Neural progenitor cell (in vitro differentiated cells): Measurements from ENCODE around the gene FNTB. TPM values are rescaled to one million over a fixed set of nuclear protein-coding genes. Genes with fewer than 3 reads are reported as not detected.

Experiments
- DNase-seq: peaks from one replicate; pipeline ENCODE4 v3.0.0-alpha.2; 2016; ENCODE audit warnings: low spot score
- H2AFZ ChIP-seq: fragments of 200-600 bp; sonication (generic); replicated peaks from 2 replicates; pipeline ENCODE4 v1.6.1; 2016; ENCODE audit warnings: antibody characterized with exemption
- H3F3A ChIP-seq: fragments of 200-600 bp; sonication (generic); 2 replicates; pipeline ENCODE4 v1.6.1; 2016; ENCODE audit warnings: antibody characterized with exemption, low read depth
- H3K27ac ChIP-seq: fragments of 200-600 bp; sonication (generic); 2 replicates; pipeline ENCODE4 v1.5.1; 2016; ENCODE audit warnings: mild to moderate bottlenecking
- H3K27me3 ChIP-seq: fragments of 200-600 bp; sonication (generic); 2 replicates; pipeline ENCODE4 v1.6.1; 2016; ENCODE audit warnings: mild to moderate bottlenecking, moderate library complexity
- H3K36me3 ChIP-seq: fragments of 200-600 bp; sonication (generic); 2 replicates; pipeline ENCODE4 v1.5.1; 2016
- H3K4me1 ChIP-seq: fragments of 200-600 bp; sonication (generic); 2 replicates; pipeline ENCODE4 v1.6.1; 2016; ENCODE audit warnings: mixed run types
- H3K4me2 ChIP-seq: fragments of 200-600 bp; sonication (generic); 2 replicates; pipeline ENCODE4 v1.6.1; 2016
- H3K4me3 ChIP-seq: fragments of 200-600 bp; sonication (generic); 2 replicates; pipeline ENCODE4 v1.5.1; 2016
- H3K79me2 ChIP-seq: fragments of 200-600 bp; sonication (generic); 2 replicates; pipeline ENCODE4 v1.6.1; 2016; ENCODE audit warnings: low read depth
- H3K9ac ChIP-seq: fragments of 200-600 bp; sonication (generic); 2 replicates; pipeline ENCODE4 v1.6.1; 2016
- H3K9me3 ChIP-seq: fragments of 200-600 bp; sonication (generic); 2 replicates; pipeline ENCODE4 v1.5.1; 2016; ENCODE audit warnings: low read depth
- H4K20me1 ChIP-seq: fragments of 200-600 bp; sonication (generic); 2 replicates; pipeline ENCODE4 v1.6.1; 2016; ENCODE audit warnings: low read depth
- H3K27ac Mint-ChIP-seq: 3 replicates; pipeline ENCODE4 v1.8.0; 2021; ENCODE audit warnings: mixed read lengths
- H3K27me3 Mint-ChIP-seq: 2 replicates; pipeline ENCODE4 v1.8.0; 2022; ENCODE audit warnings: low read depth, mild to moderate bottlenecking, inconsistent platforms, moderate library complexity, mixed read lengths; ENCODE audit not compliant: insufficient read depth
- H3K36me3 Mint-ChIP-seq: 3 replicates; pipeline ENCODE4 v1.8.0; 2021; ENCODE audit warnings: mixed read lengths
- H3K4me1 Mint-ChIP-seq: 3 replicates; pipeline ENCODE4 v1.8.0; 2021; ENCODE audit warnings: mixed read lengths
- H3K4me3 Mint-ChIP-seq: 3 replicates; pipeline ENCODE4 v1.8.0; 2021; ENCODE audit warnings: mild to moderate bottlenecking, moderate library complexity, mixed read lengths
- H3K9me3 Mint-ChIP-seq: 3 replicates; pipeline ENCODE4 v1.8.0; 2020; ENCODE audit warnings: mixed read lengths
- EZH2 ChIP-seq: fragments of 200-600 bp; sonication (generic); IDR thresholded peaks from 2 replicates; pipeline ENCODE4 v1.6.1; 2017; ENCODE audit warnings: antibody characterized with exemption, mild to moderate bottlenecking, moderate library complexity
- EZH2phosphoT487 ChIP-seq: fragments of 200-600 bp; sonication (generic); IDR thresholded peaks from 2 replicates; pipeline ENCODE4 v1.6.1; 2017; ENCODE audit warnings: antibody characterized with exemption
- total RNA-seq: library from RNA; depleted of rRNA; stranded (reverse); fragments of >200 nt; gene quantifications from 2 replicates; pipeline ENCODE4 v1.2.3, GENCODE V29; 2015; ENCODE audit warnings: low replicate concordance
- TF ChIP-seq, protein P1 (sequence below): fragments of 200-600 bp; sonication (generic); IDR thresholded peaks from 2 replicates; pipeline ENCODE4 v1.5.1; 2017; ENCODE audit warnings: antibody characterized with exemption, mild to moderate bottlenecking

The FNTB gene
- total RNA-seq, 1 donor from 2014 or later = 8.0 TPM

DNA sequence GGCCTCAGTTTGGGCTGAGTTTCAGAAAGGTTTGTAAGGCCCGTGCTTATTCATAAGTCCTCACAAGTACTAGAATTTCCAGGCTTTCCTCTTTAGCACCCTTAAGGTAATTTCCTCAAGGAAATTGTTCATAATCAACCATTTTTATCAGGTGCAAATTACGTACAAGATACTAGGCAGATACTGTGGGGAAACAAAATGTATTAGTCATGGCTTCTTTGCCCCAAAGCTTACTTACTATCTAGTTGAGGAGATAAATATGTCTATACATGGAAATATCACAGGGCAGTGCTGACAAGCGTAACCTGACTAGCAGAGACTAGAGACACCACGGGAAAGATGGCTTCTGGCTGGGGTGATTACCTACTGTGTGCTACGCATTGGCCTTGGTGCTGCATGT, 93.1 kb downstream of the FNTB start:
- Mint-ChIP-seq H3K9me3 (no peaks in the 10 kb centered on the region), H3K4me3 (no peak overlapping the region), H3K4me1 (no peaks in the 10 kb centered on the region), H3K27me3 (no peaks in the 10 kb centered on the region), H3K27ac (no peak overlapping the region), H3K36me3 (peaks cover 17% of the 10 kb centered on the region)
- Histone ChIP-seq H2AFZ (no peak overlapping the region), H3K27me3 (no peaks in the 10 kb centered on the region), H3K36me3 (no peaks in the 10 kb centered on the region), H3K9ac (no peak overlapping the region), H3K4me2 (no peak overlapping the region), H3K4me1 (no peaks in the 10 kb centered on the region), H3K9me3 (no peaks in the 10 kb centered on the region), H4K20me1 (no peaks in the 10 kb centered on the region), H3K79me2 (peaks cover 11% of the 10 kb centered on the region), H3F3A (no peaks in the 10 kb centered on the region), H3K4me3 (no peak overlapping the region), H3K27ac (no peak overlapping the region)
- DNase-seq = no peak
- TF ChIP-seq EZH2 = no peak

DNA sequence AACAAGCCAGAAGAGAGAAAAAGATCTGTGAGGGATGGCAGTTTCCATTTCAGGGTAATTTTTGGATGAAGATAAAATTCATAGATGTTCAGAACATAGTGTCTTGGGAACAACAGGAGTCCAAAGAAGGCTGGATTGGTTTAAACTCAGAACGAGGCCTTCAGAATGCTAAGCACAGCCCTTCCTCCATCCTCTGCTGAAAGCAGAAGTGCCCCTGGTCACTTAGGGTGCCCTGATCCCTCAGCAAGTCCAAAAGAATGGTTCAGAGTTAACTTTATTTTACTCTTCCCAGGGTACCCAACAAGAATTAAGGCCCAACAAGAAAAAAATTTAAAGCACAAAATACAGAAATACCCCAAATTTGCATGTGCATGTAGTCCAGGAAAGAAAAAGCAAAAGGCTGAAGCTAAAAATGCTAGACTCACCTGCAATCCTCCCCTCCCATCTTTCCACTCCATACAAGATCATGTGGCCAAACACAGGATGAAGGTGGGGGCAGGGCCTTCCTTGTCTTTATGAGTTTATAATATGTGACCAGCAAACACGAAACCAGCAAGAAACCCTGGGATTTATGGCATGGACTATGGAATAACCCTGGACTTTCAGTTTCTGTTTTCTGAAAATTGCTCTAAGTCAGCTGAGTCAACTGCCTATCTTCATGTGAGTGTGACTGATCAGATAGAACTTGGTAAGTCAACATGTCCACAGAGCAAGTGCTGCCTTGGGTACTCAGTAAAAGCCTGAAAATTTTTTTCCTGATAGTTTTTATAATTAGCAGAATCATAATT, 94.5 kb downstream of the FNTB start:
- TF ChIP-seq, protein P1, sequence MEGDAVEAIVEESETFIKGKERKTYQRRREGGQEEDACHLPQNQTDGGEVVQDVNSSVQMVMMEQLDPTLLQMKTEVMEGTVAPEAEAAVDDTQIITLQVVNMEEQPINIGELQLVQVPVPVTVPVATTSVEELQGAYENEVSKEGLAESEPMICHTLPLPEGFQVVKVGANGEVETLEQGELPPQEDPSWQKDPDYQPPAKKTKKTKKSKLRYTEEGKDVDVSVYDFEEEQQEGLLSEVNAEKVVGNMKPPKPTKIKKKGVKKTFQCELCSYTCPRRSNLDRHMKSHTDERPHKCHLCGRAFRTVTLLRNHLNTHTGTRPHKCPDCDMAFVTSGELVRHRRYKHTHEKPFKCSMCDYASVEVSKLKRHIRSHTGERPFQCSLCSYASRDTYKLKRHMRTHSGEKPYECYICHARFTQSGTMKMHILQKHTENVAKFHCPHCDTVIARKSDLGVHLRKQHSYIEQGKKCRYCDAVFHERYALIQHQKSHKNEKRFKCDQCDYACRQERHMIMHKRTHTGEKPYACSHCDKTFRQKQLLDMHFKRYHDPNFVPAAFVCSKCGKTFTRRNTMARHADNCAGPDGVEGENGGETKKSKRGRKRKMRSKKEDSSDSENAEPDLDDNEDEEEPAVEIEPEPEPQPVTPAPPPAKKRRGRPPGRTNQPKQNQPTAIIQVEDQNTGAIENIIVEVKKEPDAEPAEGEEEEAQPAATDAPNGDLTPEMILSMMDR = no peak
- TF ChIP-seq EZH2 (no peak), EZH2phosphoT487 (no peak)
- Histone ChIP-seq H4K20me1 (no peaks in the 10 kb centered on the region), H3F3A (no peaks in the 10 kb centered on the region), H3K79me2 (peaks cover 11% of the 10 kb centered on the region), H2AFZ (no peak overlapping the region), H3K4me1 (no peaks in the 10 kb centered on the region), H3K9me3 (peaks cover 3% of the 10 kb centered on the region), H3K27me3 (no peaks in the 10 kb centered on the region), H3K36me3 (peaks cover 2% of the 10 kb centered on the region), H3K27ac (no peak overlapping the region), H3K4me2 (no peak overlapping the region), H3K4me3 (no peak overlapping the region), H3K9ac (no peak overlapping the region)
- Mint-ChIP-seq H3K4me3 (no peak overlapping the region), H3K27ac (no peak overlapping the region), H3K9me3 (peaks cover 4% of the 10 kb centered on the region), H3K36me3 (peaks cover 25% of the 10 kb centered on the region), H3K27me3 (no peaks in the 10 kb centered on the region), H3K4me1 (no peaks in the 10 kb centered on the region)
- no peak for DNase-seq

DNA sequence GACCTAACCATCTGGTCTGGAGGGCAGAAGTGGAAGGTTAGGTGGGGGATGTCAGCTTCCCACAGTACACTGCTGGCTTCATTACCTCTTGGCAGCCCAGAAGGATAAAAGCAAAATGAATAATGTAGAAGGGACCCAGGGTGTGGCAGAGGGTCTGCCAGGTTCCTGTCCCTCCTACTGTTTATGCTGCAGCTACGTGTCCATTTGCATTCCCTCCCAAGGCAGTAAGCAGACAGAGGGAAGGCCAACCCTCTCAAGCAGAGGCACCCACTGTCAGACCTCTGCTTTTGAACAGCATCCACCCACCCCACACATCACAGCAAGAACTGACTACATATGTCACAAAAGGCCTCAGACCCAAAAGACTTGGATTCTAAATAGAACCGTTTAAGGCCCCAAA, 96.2 kb downstream of the FNTB start:
- Histone ChIP-seq H3K9me3 (peaks cover 8% of the 10 kb centered on the region), H3K4me3 (no peak overlapping the region), H3K4me2 (no peak overlapping the region), H3K79me2 (peaks cover 11% of the 10 kb centered on the region), H3F3A (no peaks in the 10 kb centered on the region), H3K9ac (no peak overlapping the region), H2AFZ (no peak overlapping the region), H3K27ac (no peak overlapping the region), H3K36me3 (peaks cover 5% of the 10 kb centered on the region), H3K4me1 (no peaks in the 10 kb centered on the region), H4K20me1 (no peaks in the 10 kb centered on the region), H3K27me3 (no peaks in the 10 kb centered on the region)
- no peak overlapping the region for H3K27ac Mint-ChIP-seq
- peaks cover 38% of the 10 kb centered on the region for H3K36me3 Mint-ChIP-seq
- no peaks in the 10 kb centered on the region for H3K27me3 Mint-ChIP-seq
- TF ChIP-seq, protein P1 = no peak
- TF ChIP-seq EZH2phosphoT487 (no peak), EZH2 (no peak)
- no peak for DNase-seq
- no peaks in the 10 kb centered on the region for H3K4me1 Mint-ChIP-seq
- peaks cover 15% of the 10 kb centered on the region for H3K9me3 Mint-ChIP-seq
- no peak overlapping the region for H3K4me3 Mint-ChIP-seq
